HG03066 (cell line): ENCODE data around the gene ICA1.
"Not testable (repeated sequence)": the region's sequence is repeated elsewhere in the genome, so short reads cannot be mapped to it uniquely, and the experiment has no call there.

Experiments
- ATAC-seq: cut with Tn5 transposase; IDR thresholded peaks from one replicate; pipeline ENCODE4 v1.9.1; 2021; ENCODE audit warnings: low read depth; ENCODE audit not compliant: unreplicated experiment

The ICA1 gene

GRCh38 chr7:8063706-8064297 is 198.2 kb downstream of the ICA1 start:
- ATAC-seq, result no peak

DNA sequence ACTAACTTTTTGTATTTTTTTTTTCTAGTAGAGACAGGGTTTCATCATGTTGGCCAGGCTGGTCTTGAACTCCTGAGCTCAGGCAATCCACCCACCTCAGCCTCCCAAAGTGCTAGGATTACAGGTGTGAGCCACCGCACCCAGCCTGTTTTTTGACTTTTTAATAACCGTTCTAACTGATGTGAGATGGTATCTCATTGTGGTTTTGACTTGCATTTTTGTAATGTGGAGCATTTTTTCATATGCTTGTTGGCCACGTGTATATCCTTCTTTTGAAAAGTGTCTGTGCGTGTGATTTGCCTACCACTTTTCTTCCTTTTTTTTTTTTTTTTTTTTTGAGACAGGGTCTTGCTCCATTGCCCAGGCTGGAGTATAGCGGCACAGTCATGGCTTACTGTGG is 198.7 kb downstream of the ICA1 start:
- ATAC-seq, result not testable (repeated sequence)
